ENCODE data around the gene C7. TPM values are rescaled to one million over a fixed set of nuclear protein-coding genes. Genes with fewer than 3 reads are reported as not detected.

Gene C7
- total RNA-seq, 2 donors from 2014 or later: not detected

GRCh38 chr5:40904205-40904993 lies 4.9 kb upstream of the C7 start:
- Mint-ChIP-seq H3K27me3 (peaks cover 6% of the 10 kb centered on the region), H3K9me3 (no peaks in the 10 kb centered on the region), H3K4me1 (no peaks in the 10 kb centered on the region), H3K27ac (no peak overlapping the region), H3K4me3 (no peak overlapping the region), H3K36me3 (ENCODE audit: low read depth) (no peaks in the 10 kb centered on the region)
- ATAC-seq (replicated peaks): peak; percentile 66

GRCh38 chr5:40904994-40905306 lies 4.3 kb upstream of the C7 start:
- H3K27me3 Mint-ChIP-seq: peaks cover 7% of the 10 kb centered on the region
- no peak overlapping the region for H3K4me3 Mint-ChIP-seq
- H3K27ac Mint-ChIP-seq: no peak overlapping the region

GRCh38 chr5:40906351-40906751 lies 2.9 kb upstream of the C7 start:
- Mint-ChIP-seq H3K27ac (no peak overlapping the region), H3K4me1 (no peaks in the 10 kb centered on the region), H3K27me3 (peaks cover 7% of the 10 kb centered on the region), H3K9me3 (no peaks in the 10 kb centered on the region), H3K4me3 (no peak overlapping the region), H3K36me3 (ENCODE audit: low read depth) (no peaks in the 10 kb centered on the region)
- ATAC-seq (replicated peaks): no peak

More at GRCh38 chr5:40904994-40905306, 4.3 kb upstream of the C7 start:
- Mint-ChIP-seq H3K4me1 (no peaks in the 10 kb centered on the region), H3K36me3 (ENCODE audit: low read depth) (no peaks in the 10 kb centered on the region), H3K9me3 (no peaks in the 10 kb centered on the region)
- no peak for ATAC-seq (replicated peaks)

- no peak for ATAC-seq (replicated peaks)
- peaks cover 23% of the 10 kb centered on the region for H3K27me3 Mint-ChIP-seq
- H3K4me1 Mint-ChIP-seq: no peaks in the 10 kb centered on the region
- H3K9me3 Mint-ChIP-seq: no peaks in the 10 kb centered on the region
- H3K36me3 Mint-ChIP-seq (ENCODE audit: low read depth): no peaks in the 10 kb centered on the region
- no peak overlapping the region for H3K4me3 Mint-ChIP-seq
- no peak overlapping the region for H3K27ac Mint-ChIP-seq
Measured at GRCh38 chr5:40909723-40910122, 426 bp downstream of the C7 start.

GRCh38 chr5:40911266-40911665 lies 2.0 kb downstream of the C7 start:
- Mint-ChIP-seq H3K4me3 (no peak overlapping the region), H3K27me3 (peaks cover 30% of the 10 kb centered on the region), H3K9me3 (no peaks in the 10 kb centered on the region), H3K4me1 (no peaks in the 10 kb centered on the region), H3K36me3 (ENCODE audit: low read depth) (no peaks in the 10 kb centered on the region), H3K27ac (no peak overlapping the region)
- ATAC-seq (replicated peaks): no peak

GRCh38 chr5:40914835-40915234 lies 5.5 kb downstream of the C7 start:
- no peaks in the 10 kb centered on the region for H3K4me1 Mint-ChIP-seq
- H3K27ac Mint-ChIP-seq: no peak overlapping the region
- no peaks in the 10 kb centered on the region for H3K9me3 Mint-ChIP-seq
- H3K27me3 Mint-ChIP-seq: peaks cover 36% of the 10 kb centered on the region
- no peak overlapping the region for H3K4me3 Mint-ChIP-seq
- ATAC-seq (replicated peaks): no peak
- H3K36me3 Mint-ChIP-seq (ENCODE audit: low read depth): no peaks in the 10 kb centered on the region

- Mint-ChIP-seq H3K4me1 (no peaks in the 10 kb centered on the region), H3K9me3 (no peaks in the 10 kb centered on the region), H3K36me3 (ENCODE audit: low read depth) (no peaks in the 10 kb centered on the region), H3K4me3 (no peak overlapping the region), H3K27me3 (peaks cover 37% of the 10 kb centered on the region), H3K27ac (no peak overlapping the region)
- ATAC-seq (replicated peaks): no peak
Measured at GRCh38 chr5:40915341-40915926, 6.1 kb downstream of the C7 start.

GRCh38 chr5:40916226-40916625 lies 6.9 kb downstream of the C7 start:
- no peaks in the 10 kb centered on the region for H3K4me1 Mint-ChIP-seq
- H3K27ac Mint-ChIP-seq: no peak overlapping the region
- peaks cover 37% of the 10 kb centered on the region for H3K27me3 Mint-ChIP-seq
- no peak overlapping the region for H3K4me3 Mint-ChIP-seq
- no peak for ATAC-seq (replicated peaks)
- no peaks in the 10 kb centered on the region for H3K9me3 Mint-ChIP-seq
- no peaks in the 10 kb centered on the region for H3K36me3 Mint-ChIP-seq (ENCODE audit: low read depth)

- peaks cover 8% of the 10 kb centered on the region for H3K9me3 Mint-ChIP-seq
- no peaks in the 10 kb centered on the region for H3K36me3 Mint-ChIP-seq (ENCODE audit: low read depth)
- H3K27me3 Mint-ChIP-seq: no peaks in the 10 kb centered on the region
- no peak overlapping the region for H3K27ac Mint-ChIP-seq
- no peaks in the 10 kb centered on the region for H3K4me1 Mint-ChIP-seq
- ATAC-seq (replicated peaks): no peak
- no peak overlapping the region for H3K4me3 Mint-ChIP-seq
Measured at GRCh38 chr5:40928886-40929448, 19.7 kb downstream of the C7 start.

- Mint-ChIP-seq H3K9me3 (no peaks in the 10 kb centered on the region), H3K27ac (no peak overlapping the region), H3K27me3 (no peaks in the 10 kb centered on the region), H3K4me3 (no peak overlapping the region), H3K4me1 (no peaks in the 10 kb centered on the region), H3K36me3 (ENCODE audit: low read depth) (no peaks in the 10 kb centered on the region)
- ATAC-seq (replicated peaks): no peak
Measured at GRCh38 chr5:40932766-40933165, 23.5 kb downstream of the C7 start.

- no peaks in the 10 kb centered on the region for H3K4me1 Mint-ChIP-seq
- no peaks in the 10 kb centered on the region for H3K36me3 Mint-ChIP-seq (ENCODE audit: low read depth)
- no peak for ATAC-seq (replicated peaks)
- H3K4me3 Mint-ChIP-seq: no peak overlapping the region
- H3K27ac Mint-ChIP-seq: no peak overlapping the region
- H3K9me3 Mint-ChIP-seq: no peaks in the 10 kb centered on the region
- peaks cover 4% of the 10 kb centered on the region for H3K27me3 Mint-ChIP-seq
Measured at GRCh38 chr5:40937075-40937474, 27.8 kb downstream of the C7 start.

GRCh38 chr5:40939753-40940152 lies 30.5 kb downstream of the C7 start:
- H3K4me3 Mint-ChIP-seq: no peak overlapping the region
- no peaks in the 10 kb centered on the region for H3K36me3 Mint-ChIP-seq (ENCODE audit: low read depth)
- no peaks in the 10 kb centered on the region for H3K9me3 Mint-ChIP-seq
- no peak overlapping the region for H3K27ac Mint-ChIP-seq
- H3K27me3 Mint-ChIP-seq: peaks cover 4% of the 10 kb centered on the region
- no peak for ATAC-seq (replicated peaks)
- H3K4me1 Mint-ChIP-seq: no peaks in the 10 kb centered on the region

- Mint-ChIP-seq H3K36me3 (ENCODE audit: low read depth) (no peaks in the 10 kb centered on the region), H3K27ac (no peak overlapping the region), H3K4me3 (no peak overlapping the region), H3K27me3 (peaks cover 10% of the 10 kb centered on the region), H3K9me3 (no peaks in the 10 kb centered on the region), H3K4me1 (no peaks in the 10 kb centered on the region)
- ATAC-seq (replicated peaks): no peak
Measured at GRCh38 chr5:40945111-40945510, 35.8 kb downstream of the C7 start.

- Mint-ChIP-seq H3K4me1 (no peaks in the 10 kb centered on the region), H3K9me3 (peaks cover 5% of the 10 kb centered on the region), H3K27ac (no peak overlapping the region), H3K4me3 (no peak overlapping the region), H3K27me3 (peaks cover 9% of the 10 kb centered on the region), H3K36me3 (ENCODE audit: low read depth) (no peaks in the 10 kb centered on the region)
- no peak for ATAC-seq (replicated peaks)
Measured at GRCh38 chr5:40955313-40955712, 46.0 kb downstream of the C7 start.

- H3K27ac Mint-ChIP-seq: no peak overlapping the region
- no peak overlapping the region for H3K4me3 Mint-ChIP-seq
- no peaks in the 10 kb centered on the region for H3K36me3 Mint-ChIP-seq (ENCODE audit: low read depth)
- no peak for ATAC-seq (replicated peaks)
- peaks cover 5% of the 10 kb centered on the region for H3K9me3 Mint-ChIP-seq
- no peaks in the 10 kb centered on the region for H3K4me1 Mint-ChIP-seq
- H3K27me3 Mint-ChIP-seq: peaks cover 10% of the 10 kb centered on the region
Measured at GRCh38 chr5:40957048-40957447, 47.8 kb downstream of the C7 start.

Data from activated T-helper 17 cell treated with anti-CD3 and anti-CD28 coated beads, Interleukin-2, amount 50 U/mL, for 72 hours (primary cell).